Islet precursor cell (in vitro differentiated cells): ENCODE results near the gene EMB.
"Not testable (repeated sequence)": the region's sequence is repeated elsewhere in the genome, so short reads cannot be mapped to it uniquely, and the experiment has no call there.

ENCODE experiments used
- DNase-seq: peaks from one replicate; pipeline ENCODE4 v3.0.0-alpha.2; 2018

The EMB gene

GRCh38 chr5:50421184-50421950, 19.7 kb downstream of the EMB start:
- not testable (repeated sequence) for DNase-seq

GRCh38 chr5:50420343-50420935, 20.6 kb downstream of the EMB start:
- no peak for DNase-seq

GRCh38 chr5:50419656-50420055, 21.4 kb downstream of the EMB start:
- not testable (repeated sequence) for DNase-seq

GRCh38 chr5:50416637-50417036, 24.5 kb downstream of the EMB start:
- DNase-seq: not testable (repeated sequence)

GRCh38 chr5:50415912-50416311, 25.2 kb downstream of the EMB start:
- DNase-seq: no peak

GRCh38 chr5:50410932-50411331, 30.2 kb downstream of the EMB start:
- DNase-seq: not testable (repeated sequence)

- no peak for DNase-seq
Observed at GRCh38 chr5:50406877-50407276, 34.2 kb downstream of the EMB start.

GRCh38 chr5:50401336-50401735, 39.8 kb downstream of the EMB start:
- DNase-seq: no peak

- DNase-seq: not testable (repeated sequence)
Observed at GRCh38 chr5:50393925-50394609, 47.0 kb downstream of the EMB start.

GRCh38 chr5:50392289-50392688, 48.8 kb downstream of the EMB start:
- DNase-seq: not testable (repeated sequence)

GRCh38 chr5:50384381-50384780, 56.7 kb downstream of the EMB start:
- not testable (repeated sequence) for DNase-seq

- DNase-seq: not testable (repeated sequence)
Observed at GRCh38 chr5:50376696-50377095, 64.4 kb downstream of the EMB start.

GRCh38 chr5:50369287-50370033, 71.6 kb downstream of the EMB start:
- DNase-seq: not testable (repeated sequence)

GRCh38 chr5:50365426-50366251, 75.4 kb downstream of the EMB start:
- DNase-seq: no peak

GRCh38 chr5:50364535-50365309, 76.4 kb downstream of the EMB start:
- not testable (repeated sequence) for DNase-seq

- no peak for DNase-seq
Observed at GRCh38 chr5:50359187-50359586, 81.9 kb downstream of the EMB start.

- no peak for DNase-seq
Observed at GRCh38 chr5:50352382-50352781, 88.7 kb downstream of the EMB start.
